Heart left ventricle (tissue), 16 donors: ENCODE measurements around the gene ZNF77. TPM values are rescaled to one million over a fixed set of nuclear protein-coding genes. Genes with fewer than 3 reads are reported as not detected.
A peak's percentile ranks its signal among the peaks of the same experiment; 100 is the strongest.

Experiments used
- ATAC-seq, 4 donors: fragments of 200-7000 bp; cut with Tn5 transposase; one replicate each; pipeline ENCODE4 v1.9.1; 2020 to 2022; ENCODE audit warnings: moderate library complexity in 4 of 4, mild to moderate bottlenecking in 3 of 4, moderate number of reproducible peaks in 1 of 4
- DNase-seq, 5 donors: peaks; one replicate each; pipeline ENCODE4 v3.0.0-alpha.2; 2020
- H3K27ac ChIP-seq, 12 donors: fragments of 200-600 bp; sonication (generic) in 4 of 12; one replicate each; pipeline versions ENCODE4 v1.5.0 to v1.8.0; 2016 to 2022; ENCODE audit warnings: mild to moderate bottlenecking in 2 of 12
- H3K27me3 ChIP-seq, 9 donors: fragments of 200-600 bp; sonication (generic) in 2 of 9; one replicate each; pipeline versions ENCODE4 v1.5.1 to v1.8.0; 2016 to 2022; ENCODE audit warnings: mild to moderate bottlenecking in 3 of 9
- H3K36me3 ChIP-seq, 9 donors: fragments of 200-600 bp; sonication (generic) in 2 of 9; one replicate each; pipeline versions ENCODE4 v1.5.0 to v1.8.0; 2018 to 2022; ENCODE audit warnings: mild to moderate bottlenecking in 2 of 9
- H3K4me1 ChIP-seq, 12 donors: fragments of 200-600 bp; sonication (generic) in 4 of 12; one replicate each; pipeline versions ENCODE4 v1.5.0 to v1.8.0; 2016 to 2022; ENCODE audit warnings: mild to moderate bottlenecking in 3 of 12
- H3K4me3 ChIP-seq, 12 donors: fragments of 200-600 bp; sonication (generic) in 4 of 12; one replicate each; pipeline versions ENCODE4 v1.5.0 to v1.8.0; 2017 to 2022; ENCODE audit warnings: mild to moderate bottlenecking in 9 of 12, moderate library complexity in 4 of 12
- H3K9me3 ChIP-seq, 12 donors: fragments of 200-600 bp; sonication (generic) in 4 of 12; one replicate each; pipeline versions ENCODE4 v1.5.0 to v1.8.0; 2016 to 2022; ENCODE audit warnings: mild to moderate bottlenecking in 1 of 12
- CTCF ChIP-seq, 12 donors: fragments of 200-600 bp; sonication (generic) in 4 of 12; IDR thresholded peaks; one replicate each; pipeline versions ENCODE4 v1.5.0 to v1.8.0; 2018 to 2022; ENCODE audit warnings: antibody characterized with exemption in 12 of 12, mild to moderate bottlenecking in 5 of 12
- POLR2A ChIP-seq, 2 donors: fragments of 450-650 bp; IDR thresholded peaks; one replicate each; pipeline ENCODE4 v1.6.1; 2017; ENCODE audit warnings: antibody characterized with exemption in 2 of 2, mild to moderate bottlenecking in 2 of 2, moderate library complexity in 2 of 2
- WGBS, 4 donors: extraction: QIAGEN DNeasy Blood & Tissue Kit in 2 of 4; methylation state at CpG; one replicate each; pipeline versions ENCODE4 v1.1.5 to v1.1.7; 2013 to 2018; 5-methylcytosine and 5-hydroxymethylcytosine counted together
- intact Hi-C, 10 donors: fragments of 100-400 bp; cut with DNase I; formaldehyde crosslinking; loops; one replicate each; pipeline versions ENCODE4 v1.11.1 to v1.14.2; 2022
- polyA plus RNA-seq, 2 donors: library from polyadenylated mRNA; stranded (reverse); fragments of 200-250 nt; gene quantifications; one replicate each; pipeline ENCODE4 v1.2.3, GENCODE V29; 2013
- total RNA-seq, 9 donors: library from RNA; depleted of rRNA in 2 of 9; stranded (reverse); fragments of >200 nt in 2 of 9; fragmentation: NEBNext Ultra II Directional in 3 of 9; extraction: Animal tissue kit (Norgen Biotek cat#: 25700) in 3 of 9; gene quantifications; one replicate each; pipeline versions ENCODE4 v1.1.0 to v1.2.4, GENCODE V29; 2016 to 2023
- donor health status: ischemic (EF 13 %, LVEDD 7.1; RV severe dilation, severe dysfunction).
- donor health status: healthy with polysubstance abuse.
- donor health status: DM: no; HTN: yes; CAD: no.
- donor health status: DM: no; HTN: no; CAD: no.
- donor health status: ischemic (EF 25% LVEDD 6.9; RV normal size, moderate dysfunction).
- donor health status: ischemic (EF 25% LVEDD 5.7; RV mildly dilated, moderate dysfunction).
- donor health status: healthy.
- donor health status: DM: yes; HTN: yes; CAD: no.
- donor health status: ischemic (EF 35%, LVEDD 5.7; RV mildly dilated, moderate dysfunction).
- donor health status: nonischemic (EF 11% LVEDD 7.7; RV severe dilation, severe dysfunction).
- donor health status: DM: yes; HTN: yes; CAD: no.
- donor health status: PGD.
- donor health status: ischemic (EF 29% LVEDD 5.4; RV normal size, mild dysfunction).
- donor health status: nonischemic (EF 23%, LVEDD 6.1; RV moderate dilation, normal function).

Gene ZNF77
- total and polyA plus RNA-seq, 11 donors: 1.7 to 3.2 (median 2.3) TPM

GRCh38 chr19:2950286-2951124 is 5.7 kb upstream of the ZNF77 start:
- H3K9me3 ChIP-seq: no peaks in the 10 kb centered on the region
- WGBS, 4 donors: 0 to 1% (median 0%) methylated on average over 40 to 53 of the region's 53 CpGs
- H3K27me3 ChIP-seq: no peaks in the 10 kb centered on the region
- TF ChIP-seq CTCF (IDR thresholded peaks at IDR 0.05) (no peak), POLR2A (IDR thresholded peaks at IDR 0.05) (peak in 1 of 2 donors; percentile 90)
- intact Hi-C loops: loop anchor here in 7 of 10 donors (1.0 to 10.0 kb wide), 8 partner anchors 27 to 214 kb away; partner anchors contain the start of gene TLE6 (in 1 of the 7)
- ATAC-seq (peak; percentile 96 to 98 (median 97)), DNase-seq (peak; percentile 100)
- H3K27ac ChIP-seq: peak overlapping the region; percentile 89 to 99 (median 96)
- H3K36me3 ChIP-seq: no peaks in the 10 kb centered on the region
- peak overlapping the region; percentile 41 to 93 (median 80) for H3K4me3 ChIP-seq
- H3K4me1 ChIP-seq: peaks cover 0 to 20% (median 14%) of the 10 kb centered on the region in 12 donors

GRCh38 chr19:2949939-2950285 is 5.1 kb upstream of the ZNF77 start:
- intact Hi-C loops: loop anchor here in 8 of 10 donors (1.0 to 10.0 kb wide), 10 partner anchors 27 to 215 kb away; partner anchors contain the start of genes TLE6 (in 1 of the 8) and ZNF555 (in 1 of the 8)
- ATAC-seq: peak; percentile 12 to 52 (median 34)
- peak in 4 of 5 donors; percentile 67 to 77 (median 70) for DNase-seq

GRCh38 chr19:2945575-2946184 is 909 bp upstream of the ZNF77 start:
- Histone ChIP-seq H3K4me3 (peak overlapping the region; percentile 38 to 99 (median 80)), H3K36me3 (no peaks in the 10 kb centered on the region), H3K27me3 (no peaks in the 10 kb centered on the region), H3K4me1 (peaks cover 0 to 29% (median 20%) of the 10 kb centered on the region in 12 donors), H3K9me3 (no peaks in the 10 kb centered on the region), H3K27ac (peak overlapping the region; percentile 33 to 97 (median 90))
- TF ChIP-seq CTCF (IDR thresholded peaks at IDR 0.05): no peak
- no peak for TF ChIP-seq POLR2A (IDR thresholded peaks at IDR 0.05)
- intact Hi-C loops: loop anchor here in 4 of 10 donors (2.0 to 10.0 kb wide), 4 partner anchors 45 to 103 kb away; partner anchors contain the start of genes ZNF555 (in 1 of the 4) and ZNF57 (in 1 of the 4)
- ATAC-seq (no peak), DNase-seq (no peak)
- WGBS, 4 donors: 49 to 55% (median 54%) methylated on average over 17 of the region's 17 CpGs

More at GRCh38 chr19:2949939-2950285, 5.1 kb upstream of the ZNF77 start:
- TF ChIP-seq POLR2A (IDR thresholded peaks at IDR 0.05): no peak
- no peak for TF ChIP-seq CTCF (IDR thresholded peaks at IDR 0.05)
- peak overlapping the region; percentile 41 to 93 (median 80) for H3K4me3 ChIP-seq
- H3K27ac ChIP-seq: peak overlapping the region; percentile 89 to 99 (median 96)
- WGBS, 4 donors: 0 to 1% (median 0%) methylated on average over 11 of the region's 11 CpGs
- no peaks in the 10 kb centered on the region for H3K9me3 ChIP-seq
- H3K27me3 ChIP-seq: no peaks in the 10 kb centered on the region
- no peaks in the 10 kb centered on the region for H3K36me3 ChIP-seq
- peaks cover 0 to 24% (median 15%) of the 10 kb centered on the region in 12 donors for H3K4me1 ChIP-seq
